ENCODE results near the gene SPIN1.

- no peak for TF ChIP-seq POLR2AphosphoS5 (IDR thresholded peaks at IDR 0.05; ENCODE audit: low read depth)
- no peak for TF ChIP-seq CTCF (conservative IDR thresholded peaks at IDR 0.05; ENCODE audit: low read depth in 2 of 2)
- TF ChIP-seq ETS1 (IDR thresholded peaks at IDR 0.05): no peak
- TF ChIP-seq CREB1 (CRISPR knock-in tag; IDR thresholded peaks at IDR 0.05; ENCODE audit: low read depth): no peak
- no peak for TF ChIP-seq EZH2 (IDR thresholded peaks at IDR 0.05; ENCODE audit: low read depth, unreplicated experiment)
- no peak for TF ChIP-seq REST (IDR thresholded peaks at IDR 0.05; ENCODE audit: unreplicated experiment)
- no peak for TF ChIP-seq EZH2phosphoT487 (IDR thresholded peaks at IDR 0.05; ENCODE audit: unreplicated experiment)
- TF ChIP-seq STAT1 (IDR thresholded peaks at IDR 0.05; ENCODE audit: unreplicated experiment): no peak
- TF ChIP-seq ZNF114 (CRISPR knock-in tag; IDR thresholded peaks at IDR 0.05): no peak
Measured at GRCh38 chr9:88359974-88360373, 28.3 kb upstream of the SPIN1 start.
